ENCODE results near the gene B4GALNT1. TPM values are rescaled to one million over a fixed set of nuclear protein-coding genes. Genes with fewer than 3 reads are reported as not detected.
A peak's percentile ranks its signal among the peaks of the same experiment; 100 is the strongest.
"Not testable (repeated sequence)": the region's sequence is repeated elsewhere in the genome, so short reads cannot be mapped to it uniquely, and the experiment has no call there.

Gene B4GALNT1
- total RNA-seq: 1 to 10 TPM in 2 of 4 donors, under 1 TPM in 2; 0.36 to 3.0 (median 1.0) TPM

DNA sequence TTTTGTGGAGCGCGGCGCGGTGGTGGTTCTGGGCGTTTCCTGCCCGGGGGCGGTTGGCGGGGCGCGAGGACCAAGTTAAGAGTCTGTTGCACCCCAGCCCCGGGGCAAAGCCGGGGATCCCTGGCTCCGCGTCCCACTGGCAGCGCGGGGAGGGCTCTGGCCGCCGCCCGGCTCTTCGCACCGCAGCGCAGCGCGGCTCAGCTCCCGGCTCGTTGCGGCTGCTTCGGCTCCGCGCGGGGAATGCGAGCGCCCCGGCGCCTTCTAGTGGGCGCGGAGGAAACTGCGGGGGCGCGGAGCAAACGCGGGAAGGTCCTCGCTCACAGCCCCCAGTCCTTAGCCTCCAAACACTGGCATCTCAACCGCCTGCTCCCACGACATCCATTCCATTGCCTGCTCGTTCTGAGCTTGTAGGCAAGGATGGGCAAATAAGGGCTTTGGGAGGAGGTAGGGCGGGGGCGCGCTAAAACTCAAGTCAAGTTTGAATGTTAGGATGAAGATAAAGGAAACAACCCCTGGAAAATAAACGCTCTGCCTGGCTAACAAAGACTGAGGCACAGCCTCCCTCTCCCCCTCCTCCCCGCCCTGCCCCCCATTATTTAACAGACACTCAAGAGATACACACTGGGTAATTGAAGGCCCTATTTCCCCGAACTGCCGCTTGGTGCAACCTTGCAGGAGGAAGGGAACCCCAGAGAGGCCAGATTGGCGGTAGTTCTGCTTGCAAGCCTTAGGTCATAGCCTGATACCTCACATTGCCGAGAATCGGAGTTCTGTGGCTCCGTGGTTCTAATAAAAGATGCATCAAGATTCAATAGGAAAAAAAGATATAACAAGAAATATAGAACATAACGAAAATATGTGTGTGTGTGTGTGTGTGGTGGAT lies at the start of gene B4GALNT1:
Gene B4GALNT1 (minus strand): TSS at position 244 of the 883 bp plus-strand sequence. CDS start 1,069 bp downstream, outside the sequence.
- peak; percentile 92 for ATAC-seq (ENCODE audit: low FRiP score)
- DNase-seq (ENCODE audit: low spot score): no peak
- TF ChIP-seq, protein P1, sequence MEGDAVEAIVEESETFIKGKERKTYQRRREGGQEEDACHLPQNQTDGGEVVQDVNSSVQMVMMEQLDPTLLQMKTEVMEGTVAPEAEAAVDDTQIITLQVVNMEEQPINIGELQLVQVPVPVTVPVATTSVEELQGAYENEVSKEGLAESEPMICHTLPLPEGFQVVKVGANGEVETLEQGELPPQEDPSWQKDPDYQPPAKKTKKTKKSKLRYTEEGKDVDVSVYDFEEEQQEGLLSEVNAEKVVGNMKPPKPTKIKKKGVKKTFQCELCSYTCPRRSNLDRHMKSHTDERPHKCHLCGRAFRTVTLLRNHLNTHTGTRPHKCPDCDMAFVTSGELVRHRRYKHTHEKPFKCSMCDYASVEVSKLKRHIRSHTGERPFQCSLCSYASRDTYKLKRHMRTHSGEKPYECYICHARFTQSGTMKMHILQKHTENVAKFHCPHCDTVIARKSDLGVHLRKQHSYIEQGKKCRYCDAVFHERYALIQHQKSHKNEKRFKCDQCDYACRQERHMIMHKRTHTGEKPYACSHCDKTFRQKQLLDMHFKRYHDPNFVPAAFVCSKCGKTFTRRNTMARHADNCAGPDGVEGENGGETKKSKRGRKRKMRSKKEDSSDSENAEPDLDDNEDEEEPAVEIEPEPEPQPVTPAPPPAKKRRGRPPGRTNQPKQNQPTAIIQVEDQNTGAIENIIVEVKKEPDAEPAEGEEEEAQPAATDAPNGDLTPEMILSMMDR (IDR thresholded peaks at IDR 0.05): peak in 1 of 3 donors; percentile 39

DNA sequence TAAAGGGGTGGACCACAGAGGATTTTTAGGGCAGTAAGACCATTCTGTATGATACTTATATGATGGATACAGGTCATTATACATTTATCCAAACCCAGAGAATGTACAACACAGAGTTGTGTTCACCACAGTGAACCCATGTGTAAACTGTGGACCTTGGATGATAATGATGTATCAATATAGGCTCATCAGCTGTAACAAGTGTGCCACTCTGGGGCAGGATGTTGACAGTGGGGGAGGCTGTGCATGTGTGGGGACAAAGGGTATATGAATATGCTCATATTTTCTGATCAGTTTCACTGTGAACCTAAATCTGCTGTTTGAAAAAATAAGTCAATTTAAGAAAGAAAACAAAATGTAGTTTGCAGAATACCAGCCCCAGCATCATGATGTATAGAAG lies 46.7 kb upstream of the B4GALNT1 start:
- TF ChIP-seq, protein P1 (IDR thresholded peaks at IDR 0.05): no peak
- DNase-seq (ENCODE audit: low spot score) (no peak), ATAC-seq (ENCODE audit: low FRiP score) (no peak)

DNA sequence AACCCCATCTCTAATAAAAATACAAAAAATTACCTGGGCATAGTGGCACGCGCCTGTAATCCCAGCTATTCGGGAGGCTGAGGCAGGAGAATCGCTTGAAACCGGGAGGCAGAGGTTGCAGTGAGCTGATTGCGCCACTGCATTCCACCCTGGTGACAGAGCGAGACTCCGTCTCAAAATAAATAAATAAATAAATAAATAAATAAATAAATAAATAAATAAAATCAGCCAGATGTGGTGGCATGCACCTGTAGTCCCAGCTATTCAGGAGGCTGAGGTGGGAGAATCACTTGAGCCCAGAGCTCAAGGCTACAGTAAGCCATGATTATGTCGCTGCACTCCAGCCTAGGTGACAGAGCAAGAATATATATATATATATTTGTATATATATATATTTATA lies 44.9 kb upstream of the B4GALNT1 start:
- not testable (repeated sequence) for DNase-seq (ENCODE audit: low spot score); ATAC-seq (ENCODE audit: low FRiP score)

DNA sequence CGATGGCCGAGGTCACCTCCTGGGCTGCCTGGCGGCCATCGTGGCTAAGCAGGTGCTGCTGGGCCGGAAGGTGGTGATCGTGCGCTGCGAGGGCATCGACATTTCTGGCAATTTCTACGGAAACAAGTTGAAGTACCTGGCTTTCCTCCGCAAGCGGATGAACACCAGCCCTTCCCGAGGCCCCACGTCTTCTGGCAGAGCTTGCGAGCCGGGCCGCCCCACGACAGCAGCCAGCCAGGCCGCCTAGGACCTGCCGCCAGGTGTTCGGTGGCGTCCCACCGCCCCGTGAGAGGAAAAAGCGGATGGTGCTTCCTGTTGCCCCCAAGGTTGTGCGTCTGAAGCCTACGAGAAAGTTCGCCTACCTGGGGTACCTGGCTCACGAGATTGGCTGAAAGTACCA lies 41.7 kb upstream of the B4GALNT1 start:
- ATAC-seq (ENCODE audit: low FRiP score) (no peak), DNase-seq (ENCODE audit: low spot score) (no peak)
- TF ChIP-seq, protein P1 (IDR thresholded peaks at IDR 0.05): no peak

DNA sequence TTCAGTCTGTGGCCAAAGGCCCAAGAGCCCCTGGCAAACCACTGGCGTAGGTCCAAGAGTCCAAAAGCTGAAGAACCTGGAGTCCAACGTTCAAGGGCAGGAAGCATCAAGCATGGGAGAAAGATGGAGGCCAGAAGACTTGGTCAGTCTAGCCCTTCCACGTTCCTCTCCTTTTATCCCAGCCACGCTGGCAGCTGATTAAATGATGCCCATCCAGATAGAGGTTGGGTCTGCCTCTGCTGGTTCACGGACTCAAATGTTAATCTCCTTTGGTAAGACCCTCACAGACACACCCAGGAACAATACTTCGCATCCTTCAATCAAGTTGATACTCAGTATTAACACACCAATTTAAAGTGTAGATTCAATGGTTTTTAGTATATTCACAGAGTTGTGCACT lies 39.8 kb upstream of the B4GALNT1 start:
- no peak for DNase-seq (ENCODE audit: low spot score)
- ATAC-seq (ENCODE audit: low FRiP score): no peak
- TF ChIP-seq, protein P1 (IDR thresholded peaks at IDR 0.05): no peak

DNA sequence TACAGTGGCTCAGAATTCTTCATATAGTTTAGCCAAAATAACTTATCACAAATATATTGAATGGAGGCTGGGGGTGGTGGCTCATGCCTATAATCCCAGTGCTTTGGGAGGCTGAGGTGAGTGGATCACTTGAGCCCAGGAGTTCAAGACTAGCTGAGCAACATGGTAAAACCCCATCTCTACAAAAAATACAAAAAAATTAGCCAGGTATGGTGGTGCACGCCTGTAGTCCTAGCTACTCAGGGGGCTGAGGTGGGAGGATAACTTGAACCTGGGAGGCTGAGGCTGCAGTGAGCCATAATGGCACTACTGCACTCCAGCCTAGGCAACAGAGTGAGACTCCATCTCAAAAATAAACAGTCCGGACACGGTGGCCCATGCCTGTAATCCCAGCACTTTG lies 38.8 kb upstream of the B4GALNT1 start:
- DNase-seq (ENCODE audit: low spot score); ATAC-seq (ENCODE audit: low FRiP score): not testable (repeated sequence)

DNA sequence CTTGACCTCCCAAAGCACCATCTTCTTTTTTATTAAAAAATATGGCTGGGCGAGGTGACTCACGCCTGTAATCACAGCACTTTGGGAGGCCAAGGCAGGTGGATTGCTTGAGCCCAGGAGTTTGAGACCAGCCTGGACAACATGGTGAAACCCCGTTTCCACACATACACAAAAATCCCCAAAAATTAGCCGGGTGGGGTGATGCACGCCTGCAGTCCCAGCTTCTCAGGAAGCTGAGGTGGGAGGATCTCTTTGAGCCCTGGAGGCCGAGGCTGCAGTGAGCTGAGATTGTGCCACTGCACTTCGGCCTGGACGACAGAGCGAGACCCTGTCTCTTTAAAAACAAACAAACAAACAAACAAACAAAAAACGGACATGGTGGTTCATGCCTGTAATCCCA lies 36.7 kb upstream of the B4GALNT1 start:
- DNase-seq (ENCODE audit: low spot score); ATAC-seq (ENCODE audit: low FRiP score): not testable (repeated sequence)

DNA sequence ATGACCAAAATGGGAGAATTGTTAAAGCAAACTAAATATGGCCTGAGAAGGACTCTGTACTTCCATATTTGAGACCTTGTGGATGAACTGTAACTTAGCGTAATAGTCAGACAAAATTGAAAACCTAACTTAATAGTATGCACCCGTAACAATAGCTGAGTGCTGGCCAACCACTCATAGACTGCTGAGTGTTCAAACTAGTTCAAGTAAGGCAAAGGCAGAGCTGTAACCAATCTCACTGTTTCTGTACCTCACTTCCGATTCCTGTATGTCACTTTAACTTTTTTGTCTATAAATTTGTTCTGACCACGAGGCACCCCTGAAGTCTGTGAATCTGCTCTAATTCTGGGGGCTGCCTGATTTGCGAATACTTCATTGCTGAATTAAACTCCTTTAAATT lies 33.9 kb upstream of the B4GALNT1 start:
- TF ChIP-seq, protein P1 (IDR thresholded peaks at IDR 0.05): no peak
- ATAC-seq (ENCODE audit: low FRiP score) (no peak), DNase-seq (ENCODE audit: low spot score) (no peak)

DNA sequence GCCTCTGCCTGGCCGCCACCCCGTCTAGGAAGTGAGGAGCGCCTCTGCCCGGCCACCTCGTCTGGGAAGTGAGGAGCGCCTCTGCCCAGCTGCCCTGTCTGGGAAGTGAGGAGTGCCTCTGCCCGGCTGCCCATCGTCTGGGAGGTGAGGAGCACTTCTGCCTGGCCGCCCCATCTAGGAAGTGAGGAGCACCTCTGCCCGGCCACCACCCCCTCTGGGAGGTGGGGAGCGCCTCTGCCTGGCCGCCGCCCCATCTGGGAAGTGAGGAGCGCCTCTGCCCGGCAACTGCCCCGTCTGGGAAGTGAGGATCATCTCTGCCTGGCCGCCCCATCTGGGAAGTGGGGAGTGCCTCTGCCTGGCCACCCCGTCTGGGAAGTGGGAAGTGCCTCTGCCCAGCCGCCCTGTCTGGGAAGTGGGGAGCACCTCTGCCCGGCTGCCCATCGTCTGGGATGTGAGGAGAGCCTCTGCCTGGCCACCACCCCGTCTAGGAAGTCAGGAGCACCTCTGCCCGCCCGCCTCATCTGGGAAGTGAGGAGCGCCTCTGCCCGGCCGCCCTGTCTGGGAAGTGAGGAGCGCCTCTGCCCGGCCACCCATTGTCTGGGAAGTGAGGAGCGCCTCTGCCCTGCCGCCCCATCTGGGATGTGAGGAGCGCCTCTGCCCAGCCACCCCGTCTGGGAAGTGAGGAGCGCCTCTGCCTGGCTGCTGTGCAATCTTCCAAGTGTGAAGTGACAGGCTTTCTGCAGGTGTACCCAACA lies 32.2 kb upstream of the B4GALNT1 start:
- not testable (repeated sequence) for DNase-seq (ENCODE audit: low spot score); ATAC-seq (ENCODE audit: low FRiP score)
